IMR-90 (cell line): ENCODE results near the gene PLPP3. TPM values are rescaled to one million over a fixed set of nuclear protein-coding genes. Genes with fewer than 3 reads are reported as not detected.

ENCODE experiments used
- ATAC-seq: fragments of 200-7000 bp; cut with Tn5 transposase; 2 replicates; pipeline ENCODE4 v1.9.1; 2020; ENCODE audit warnings: low read depth, mild to moderate bottlenecking, moderate library complexity
- BruUV-seq: library from RNA; stranded (reverse); fragments of 400-500 nt; replicated peaks from 2 replicates; lab custom pipeline; 2021; lab: Mats Ljungman, UMichigan
- CTCF ChIA-PET: fragments of 300-600 bp; formaldehyde crosslinking; extraction: SDS; loops from one replicate; lab custom pipeline; 2021; ENCODE audit warnings: antibody characterized with exemption; lab: Yijun Ruan, JAX
- POLR2A ChIA-PET: fragments of 300-600 bp; sonication (Branson Sonifier 250); formaldehyde crosslinking; loops from one replicate; lab custom pipeline; 2022; ENCODE audit warnings: antibody characterized with exemption; ENCODE audit not compliant: unreplicated experiment; lab: Charles Lee
- DNase-seq: peaks from one replicate; pipeline ENCODE4 v3.0.0; 2013
- H2AFZ ChIP-seq: replicated peaks from 2 replicates; pipeline ENCODE3; 2013; ENCODE audit warnings: low read length, mild to moderate bottlenecking; ENCODE audit not compliant: poor library complexity
- H2AK5ac ChIP-seq: 2 replicates; pipeline ENCODE4 v1.6.1; 2013; ENCODE audit warnings: low read depth, low read length, inconsistent platforms
- H2AK9ac ChIP-seq: replicated peaks from 2 replicates; pipeline ENCODE3; 2013; ENCODE audit warnings: mild to moderate bottlenecking, low read depth, low read length, moderate library complexity; ENCODE audit not compliant: poor library complexity
- H2BK120ac ChIP-seq: 2 replicates; pipeline ENCODE4 v1.6.1; 2013; ENCODE audit warnings: low read depth, low read length, inconsistent platforms
- H2BK15ac ChIP-seq: 3 replicates; pipeline ENCODE4 v1.6.1; 2013; ENCODE audit warnings: low read depth, low read length, inconsistent platforms
- H2BK20ac ChIP-seq: 2 replicates; pipeline ENCODE4 v1.6.1; 2013; ENCODE audit warnings: low read depth, mild to moderate bottlenecking, inconsistent platforms, low read length, moderate library complexity
- H2BK5ac ChIP-seq: 2 replicates; pipeline ENCODE4 v1.6.1; 2013; ENCODE audit warnings: mild to moderate bottlenecking, low read depth, low read length, inconsistent platforms; ENCODE audit not compliant: poor library complexity, severe bottlenecking
- H3K14ac ChIP-seq: replicated peaks from 2 replicates; pipeline ENCODE4 v1.6.1; 2013; ENCODE audit warnings: low read depth, low read length, inconsistent platforms
- H3K18ac ChIP-seq: 2 replicates; pipeline ENCODE4 v1.6.1; 2013; ENCODE audit warnings: low read depth, low read length, control low read depth
- H3K23ac ChIP-seq: 2 replicates; pipeline ENCODE4 v1.6.1; 2013; ENCODE audit warnings: low read depth, low read length, inconsistent platforms
- H3K27ac ChIP-seq: 2 replicates; pipeline ENCODE4 v1.5.1; 2013; ENCODE audit warnings: mild to moderate bottlenecking, control low read depth, low read length; ENCODE audit not compliant: insufficient read depth
- H3K27me3 ChIP-seq: 2 replicates; pipeline ENCODE4 v1.6.1; 2013; ENCODE audit warnings: low read length; ENCODE audit not compliant: control insufficient read depth, insufficient read depth
- H3K36me3 ChIP-seq: 2 replicates; pipeline ENCODE4 v1.6.1; 2013; ENCODE audit warnings: low read length, mixed read lengths; ENCODE audit not compliant: control insufficient read depth, insufficient read depth
- H3K4ac ChIP-seq: 2 replicates; pipeline ENCODE4 v1.6.1; 2013; ENCODE audit warnings: low read depth, low read length, inconsistent platforms
- H3K4me1 ChIP-seq: 2 replicates; pipeline ENCODE4 v1.6.1; 2013; ENCODE audit warnings: low read length, mixed read lengths; ENCODE audit not compliant: control insufficient read depth, insufficient read depth
- H3K4me2 ChIP-seq: 2 replicates; pipeline ENCODE4 v1.6.1; 2013; ENCODE audit warnings: low read depth, mild to moderate bottlenecking, control low read depth, low read length, moderate library complexity
- H3K4me3 ChIP-seq: 2 replicates; pipeline ENCODE4 v1.5.1; 2013; ENCODE audit warnings: low read depth, mild to moderate bottlenecking, control low read depth, low read length, moderate library complexity; ENCODE audit not compliant: insufficient read depth
- H3K56ac ChIP-seq: 2 replicates; pipeline ENCODE4 v1.6.1; 2013; ENCODE audit warnings: low read length, inconsistent platforms; ENCODE audit not compliant: insufficient read depth; ENCODE audit errors: extremely low read depth
- H3K79me1 ChIP-seq, 2 experiments: 2 replicates each; pipeline ENCODE4 v1.6.1; 2013; ENCODE audit warnings: low read length in 2 of 2, inconsistent platforms in 1 of 2, low read depth in 1 of 2
- H3K9ac ChIP-seq: 2 replicates; pipeline ENCODE4 v1.6.1; 2013; ENCODE audit warnings: low read depth, low read length, control low read depth
- H3K9me1 ChIP-seq: 2 replicates; pipeline ENCODE4 v1.6.1; 2013; ENCODE audit warnings: low read length, inconsistent platforms; ENCODE audit not compliant: insufficient read depth
- H3K9me3 ChIP-seq: 2 replicates; pipeline ENCODE4 v1.6.1; 2013; ENCODE audit warnings: low read length; ENCODE audit not compliant: control insufficient read depth, insufficient read depth
- H4K20me1 ChIP-seq: 2 replicates; pipeline ENCODE4 v1.6.1; 2013; ENCODE audit warnings: low read length, inconsistent platforms; ENCODE audit not compliant: insufficient read depth
- H4K5ac ChIP-seq: 2 replicates; pipeline ENCODE4 v1.6.1; 2013; ENCODE audit warnings: mild to moderate bottlenecking, low read depth, low read length, control low read depth
- H4K8ac ChIP-seq, 2 experiments: 2 replicates each; pipeline ENCODE4 v1.6.1; 2013; ENCODE audit warnings: low read depth in 2 of 2, low read length in 2 of 2, control low read depth in 1 of 2, inconsistent platforms in 1 of 2
- H4K91ac ChIP-seq: 2 replicates; pipeline ENCODE4 v1.6.1; 2013; ENCODE audit warnings: low read depth, low read length, inconsistent platforms; ENCODE audit not compliant: insufficient read depth
- CHD1 ChIP-seq: IDR thresholded peaks from 2 replicates; pipeline ENCODE4 v1.6.1; 2012; ENCODE audit warnings: low read depth, low read length, improper control_type of control experiment
- MAFK ChIP-seq: IDR thresholded peaks from 2 replicates; pipeline ENCODE4 v1.6.1; 2012; ENCODE audit warnings: low read depth, low read length, improper control_type of control experiment
- RFX5 ChIP-seq: IDR thresholded peaks from 2 replicates; pipeline ENCODE4 v1.8.0; 2012; ENCODE audit warnings: low read depth, mild to moderate bottlenecking, low read length, moderate library complexity
- SMC3 ChIP-seq: fragments of 150-350 bp; IDR thresholded peaks from 2 replicates; pipeline ENCODE4 v1.6.1; 2016; ENCODE audit warnings: low read depth, mild to moderate bottlenecking, antibody characterized with exemption, low read length, moderate library complexity
- WGBS, 2 experiments: methylation state at CpG; one replicate each; pipeline versions ENCODE4 v1.1.5 to v1.1.7; 2013; ENCODE audit warnings: missing lambda C conversion rate in 2 of 2; ENCODE audit not compliant: insufficient read length in 1 of 2; ENCODE audit errors: extremely low coverage in 2 of 2; 5-methylcytosine and 5-hydroxymethylcytosine counted together
- dilution Hi-C: fragments of 300-500 bp; cut with HindIII; formaldehyde crosslinking; loops from one replicate; pipeline ENCODE4 v1.14.3; 2018; ENCODE audit warnings: low sequenced_read_pairs; ENCODE audit not compliant: unreplicated experiment
- in situ Hi-C: fragments of 300-500 bp; cut with MboI; formaldehyde crosslinking; loops from 3 replicates; pipeline ENCODE4 v1.14.3; 2019; ENCODE audit warnings: low sequenced_read_pairs, inconsistent platforms, mixed read lengths
- intact Hi-C: fragments of 100-400 bp; cut with micrococcal nuclease; formaldehyde crosslinking; loops from 2 replicates; pipeline ENCODE4 v1.10.0; 2022
- polyA plus RNA-seq, 3 experiments: library from polyadenylated mRNA; depleted of rRNA; stranded (reverse); fragments of >200 nt; gene quantifications; 2 replicates each; pipeline ENCODE4 v1.2.3, GENCODE V29; 2012; ENCODE audit warnings: low replicate concordance in 1 of 3
- total RNA-seq: library from RNA; depleted of rRNA; stranded (reverse); fragments of >200 nt; gene quantifications from 2 replicates; pipeline ENCODE4 v1.2.3, GENCODE V29; 2012
- TF ChIP-seq, protein P1 (sequence below): conservative IDR thresholded peaks from 2 replicates; pipeline ENCODE4 v1.5.1; 2012; ENCODE audit warnings: mild to moderate bottlenecking, low read depth, low read length, improper control_type of control experiment
- TF ChIP-seq, protein P2 (sequence below): fragments of 150-350 bp; IDR thresholded peaks from 2 replicates; pipeline ENCODE4 v1.6.1; 2016; ENCODE audit warnings: low read depth, mild to moderate bottlenecking, low read length, moderate library complexity, borderline replicate concordance

PLPP3 gene
- total and polyA plus RNA-seq, 2 of the 4 experiments (the other 2 are of a cell fraction), result 49.9 to 56.6 TPM

DNA sequence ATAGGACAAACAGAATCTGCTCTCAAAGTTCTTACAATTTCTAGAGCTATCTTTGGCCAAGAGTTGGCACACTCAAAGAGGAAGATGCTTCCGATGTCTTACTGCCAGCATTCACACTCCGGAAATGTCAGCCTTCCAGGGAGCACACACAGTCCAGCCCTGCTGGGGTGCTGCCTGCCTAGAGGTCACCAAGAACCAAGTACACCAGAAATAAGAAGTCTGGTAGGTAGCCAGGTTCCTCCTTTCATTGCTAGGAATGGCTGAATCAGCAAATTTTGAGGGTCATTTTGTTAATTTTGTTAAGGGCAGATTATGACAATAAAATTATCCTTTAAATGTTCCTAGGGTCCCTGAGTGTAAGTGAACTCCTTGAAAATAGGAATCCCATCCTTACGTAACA lies 77.5 kb downstream of the PLPP3 start:
- Histone ChIP-seq H4K8ac (no peak overlapping the region), H3K79me1 (peaks cover 39 to 52% of the 10 kb centered on the region in 2 experiments), H3K4me1 (peaks cover 5% of the 10 kb centered on the region; the same call in 1 of the 2 replicates), H3K18ac (no peak overlapping the region), H4K91ac (no peak overlapping the region), H3K4ac (no peak overlapping the region), H2BK120ac (no peak overlapping the region), H2BK20ac (no peak overlapping the region), H2BK15ac (no peak overlapping the region), H4K20me1 (peaks cover 5% of the 10 kb centered on the region), H3K9me1 (peaks cover 12% of the 10 kb centered on the region), H3K36me3 (peaks cover 74% of the 10 kb centered on the region), H3K14ac (no peak overlapping the region), H4K5ac (no peak overlapping the region), H2AK5ac (no peak overlapping the region), H2BK5ac (no peak overlapping the region), H2AFZ (no peak overlapping the region), H3K4me2 (no peak overlapping the region), H3K4me3 (no peak overlapping the region), H3K56ac (no peak overlapping the region), H3K9ac (no peak overlapping the region), H3K27me3 (no peaks in the 10 kb centered on the region), H2AK9ac (no peak overlapping the region), H3K27ac (no peak overlapping the region), H3K23ac (no peak overlapping the region), H3K9me3 (no peaks in the 10 kb centered on the region)
- ChIA-PET POLR2A (no interaction called here), CTCF (no interaction called here)
- DNase-seq (no peak), ATAC-seq (no peak)
- BruUV-seq, result no TSS peak
- no peak for TF ChIP-seq SMC3
- no peak for TF ChIP-seq CHD1
- TF ChIP-seq, protein P1, sequence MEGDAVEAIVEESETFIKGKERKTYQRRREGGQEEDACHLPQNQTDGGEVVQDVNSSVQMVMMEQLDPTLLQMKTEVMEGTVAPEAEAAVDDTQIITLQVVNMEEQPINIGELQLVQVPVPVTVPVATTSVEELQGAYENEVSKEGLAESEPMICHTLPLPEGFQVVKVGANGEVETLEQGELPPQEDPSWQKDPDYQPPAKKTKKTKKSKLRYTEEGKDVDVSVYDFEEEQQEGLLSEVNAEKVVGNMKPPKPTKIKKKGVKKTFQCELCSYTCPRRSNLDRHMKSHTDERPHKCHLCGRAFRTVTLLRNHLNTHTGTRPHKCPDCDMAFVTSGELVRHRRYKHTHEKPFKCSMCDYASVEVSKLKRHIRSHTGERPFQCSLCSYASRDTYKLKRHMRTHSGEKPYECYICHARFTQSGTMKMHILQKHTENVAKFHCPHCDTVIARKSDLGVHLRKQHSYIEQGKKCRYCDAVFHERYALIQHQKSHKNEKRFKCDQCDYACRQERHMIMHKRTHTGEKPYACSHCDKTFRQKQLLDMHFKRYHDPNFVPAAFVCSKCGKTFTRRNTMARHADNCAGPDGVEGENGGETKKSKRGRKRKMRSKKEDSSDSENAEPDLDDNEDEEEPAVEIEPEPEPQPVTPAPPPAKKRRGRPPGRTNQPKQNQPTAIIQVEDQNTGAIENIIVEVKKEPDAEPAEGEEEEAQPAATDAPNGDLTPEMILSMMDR, result no peak
- TF ChIP-seq, protein P2, sequence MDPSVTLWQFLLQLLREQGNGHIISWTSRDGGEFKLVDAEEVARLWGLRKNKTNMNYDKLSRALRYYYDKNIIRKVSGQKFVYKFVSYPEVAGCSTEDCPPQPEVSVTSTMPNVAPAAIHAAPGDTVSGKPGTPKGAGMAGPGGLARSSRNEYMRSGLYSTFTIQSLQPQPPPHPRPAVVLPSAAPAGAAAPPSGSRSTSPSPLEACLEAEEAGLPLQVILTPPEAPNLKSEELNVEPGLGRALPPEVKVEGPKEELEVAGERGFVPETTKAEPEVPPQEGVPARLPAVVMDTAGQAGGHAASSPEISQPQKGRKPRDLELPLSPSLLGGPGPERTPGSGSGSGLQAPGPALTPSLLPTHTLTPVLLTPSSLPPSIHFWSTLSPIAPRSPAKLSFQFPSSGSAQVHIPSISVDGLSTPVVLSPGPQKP, result no peak
- peak; percentile 98 for TF ChIP-seq MAFK
- TF ChIP-seq RFX5, result no peak
- in situ Hi-C loops, result no loop called here
- intact Hi-C loops, result no loop called here
- dilution Hi-C loops, result no loop called here
- WGBS, 2 experiments, result no CpG with 5 or more reads among the region's 3 CpGs
